HepG2 (cell line): ENCODE data around the gene KCTD13. TPM values are rescaled to one million over a fixed set of nuclear protein-coding genes. Genes with fewer than 3 reads are reported as not detected.
A peak's percentile ranks its signal among the peaks of the same experiment; 100 is the strongest.

Experiments used
- GZF1 ChIP-seq: sonication (generic); formaldehyde crosslinking; IDR thresholded peaks from 2 replicates; pipeline ENCODE4 v1.5.1; 2020; ENCODE audit warnings: mild to moderate bottlenecking, missing genetic modification reagents
- MXI1 ChIP-seq: IDR thresholded peaks from 3 replicates; pipeline ENCODE4 v1.6.1; 2012; ENCODE audit warnings: low read depth, low read length, inconsistent platforms, borderline replicate concordance
- NONO ChIP-seq, 2 experiments: fragments of 450-650 bp in 1 of 2; sonication (generic) in 1 of 2; formaldehyde crosslinking in 1 of 2; IDR thresholded peaks in 1 of 2; conservative IDR thresholded peaks in 1 of 2; 2 replicates each; pipeline versions ENCODE4 v1.6.1 to v1.8.0; 2017 to 2022; ENCODE audit warnings: mild to moderate bottlenecking in 1 of 2, missing genetic modification reagents in 1 of 2, moderate library complexity in 1 of 2
- PCBP1 ChIP-seq: fragments of 200-400 bp; formaldehyde crosslinking; IDR thresholded peaks from 2 replicates; pipeline ENCODE4 v1.6.1; 2017; ENCODE audit warnings: mild to moderate bottlenecking, low read depth, low read length, borderline replicate concordance
- TEAD3 ChIP-seq: optimal IDR thresholded peaks from 2 replicates; pipeline ENCODE3; 2016; ENCODE audit warnings: borderline replicate concordance
- ZKSCAN8 ChIP-seq: IDR thresholded peaks from 2 replicates; pipeline ENCODE4 v1.6.1; 2016; ENCODE audit warnings: borderline replicate concordance, missing genetic modification reagents, missing compliant biosample characterization
- ZNF207 ChIP-seq: fragments of 450-650 bp; IDR thresholded peaks from 2 replicates; pipeline ENCODE4 v1.6.1; 2016; ENCODE audit warnings: antibody characterized with exemption, borderline replicate concordance
- ZNF343 ChIP-seq: sonication (generic); formaldehyde crosslinking; IDR thresholded peaks from 2 replicates; pipeline ENCODE4 v1.4.0; 2020; ENCODE audit warnings: mild to moderate bottlenecking, missing genetic modification reagents
- ZNF549 ChIP-seq: sonication (generic); formaldehyde crosslinking; IDR thresholded peaks from 2 replicates; pipeline ENCODE4 v1.5.0; 2020; ENCODE audit warnings: missing genetic modification reagents
- ZNF720 ChIP-seq: sonication (generic); formaldehyde crosslinking; IDR thresholded peaks from 2 replicates; pipeline ENCODE4 v1.4.0; 2020; ENCODE audit warnings: missing genetic modification reagents
- ZNF792 ChIP-seq: IDR thresholded peaks from 2 replicates; pipeline ENCODE4 v1.6.1; 2016
- ZNF816 ChIP-seq: sonication (generic); formaldehyde crosslinking; IDR thresholded peaks from 2 replicates; pipeline ENCODE4 v1.8.0; 2022; ENCODE audit warnings: missing genetic modification reagents, mild to moderate bottlenecking, borderline replicate concordance
- ZNF850 ChIP-seq: sonication (generic); formaldehyde crosslinking; conservative IDR thresholded peaks from 2 replicates; pipeline ENCODE4 v1.9.0; 2021; ENCODE audit warnings: mild to moderate bottlenecking, missing genetic modification reagents
- polyA plus RNA-seq, 8 experiments: library from polyadenylated mRNA; depleted of rRNA in 3 of 8; stranded (reverse) in 7 of 8; unstranded in 1 of 8; fragments of >200 nt; fragmentation: Illumina TruSeq in 4 of 8; extraction: Trizol in 4 of 8; gene quantifications; 2 replicates each; pipeline versions ENCODE4 v1.2.1 to v1.2.3, GENCODE V29; 2011 to 2016; ENCODE audit warnings: low read depth in 4 of 8, missing spikeins in 1 of 8, mixed read lengths in 1 of 8; ENCODE audit not compliant: insufficient read depth in 1 of 8
- total RNA-seq, 5 experiments: library from RNA; depleted of rRNA; stranded (reverse); fragments of >200 nt; fragmentation: Illumina TruSeq; extraction: Trizol; gene quantifications; 2 replicates each; pipeline ENCODE4 v1.2.3, GENCODE V29; 2016; ENCODE audit warnings: low read depth in 1 of 5
- TF ChIP-seq, protein P1 (sequence below): sonication (generic); formaldehyde crosslinking; IDR thresholded peaks from 2 replicates; pipeline ENCODE4 v1.5.0; 2020; ENCODE audit warnings: missing genetic modification reagents
- TF ChIP-seq, protein P2 (sequence below): sonication (generic); formaldehyde crosslinking; IDR thresholded peaks from 2 replicates; pipeline ENCODE4 v1.4.0; 2020; ENCODE audit warnings: missing genetic modification reagents, mild to moderate bottlenecking, borderline replicate concordance
- TF ChIP-seq, protein P3 (sequence below): sonication (generic); formaldehyde crosslinking; IDR thresholded peaks from 2 replicates; pipeline ENCODE4 v1.5.0; 2020; ENCODE audit warnings: missing genetic modification reagents
- TF ChIP-seq, protein P4 (sequence below): IDR thresholded peaks from 2 replicates; pipeline ENCODE4 v1.6.1; 2016
- TF ChIP-seq, protein P5 (sequence below): IDR thresholded peaks from 2 replicates; pipeline ENCODE4 v1.6.1; 2016; ENCODE audit warnings: missing biosample characterization, missing genetic modification reagents, low read depth
- TF ChIP-seq, protein P6 (sequence below): sonication (generic); formaldehyde crosslinking; IDR thresholded peaks from 2 replicates; pipeline ENCODE4 v1.8.1; 2023; ENCODE audit warnings: mild to moderate bottlenecking, missing genetic modification reagents

Gene KCTD13
- total and polyA plus RNA-seq, 2 of the 13 experiments (the other 11 are each of a cell fraction or from before 2014, with no cell fraction given), result 6.3 to 14.7 TPM

DNA sequence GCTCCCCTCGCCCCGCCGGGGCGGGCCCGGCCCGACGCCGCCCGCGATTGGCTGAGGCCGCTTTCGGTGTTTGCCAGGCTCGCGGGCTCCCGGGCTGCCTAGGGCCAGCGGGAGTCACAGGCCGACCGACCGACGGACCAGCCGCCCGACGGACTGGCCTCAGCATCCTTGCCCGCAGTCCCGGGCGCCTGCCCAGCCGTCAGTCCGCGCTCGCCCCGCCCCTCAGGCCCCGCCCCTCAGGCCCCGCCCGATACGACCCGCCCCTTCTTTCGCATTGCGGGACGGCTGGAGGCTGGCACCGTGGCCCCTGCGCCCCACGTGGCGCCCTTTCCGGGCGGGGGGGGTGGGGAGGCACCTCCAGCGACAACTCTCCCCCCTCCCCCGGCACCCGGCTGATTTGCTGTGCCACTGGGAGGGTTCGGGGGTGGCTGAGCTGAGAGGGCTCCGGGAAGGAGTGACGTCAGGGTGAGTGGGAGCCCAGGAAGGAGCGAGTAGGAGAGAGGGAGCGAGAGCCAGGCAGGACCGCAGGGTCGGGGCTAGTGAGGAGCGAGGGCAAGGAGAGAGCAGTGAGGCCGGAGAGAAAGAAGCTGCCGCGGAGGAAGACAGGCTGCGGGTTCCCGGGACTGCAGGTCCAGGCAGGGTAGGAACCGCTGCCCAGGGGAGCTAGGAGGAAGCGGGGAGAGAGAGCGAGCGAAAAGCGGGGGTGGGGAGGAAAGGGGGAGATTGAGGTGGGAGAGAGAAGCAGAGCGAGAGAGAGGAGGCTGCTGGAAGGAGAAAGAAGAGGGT, 25.7 kb downstream of the KCTD13 start, which contains the start of gene ASPHD1 (continued):
- TF ChIP-seq, protein P1, sequence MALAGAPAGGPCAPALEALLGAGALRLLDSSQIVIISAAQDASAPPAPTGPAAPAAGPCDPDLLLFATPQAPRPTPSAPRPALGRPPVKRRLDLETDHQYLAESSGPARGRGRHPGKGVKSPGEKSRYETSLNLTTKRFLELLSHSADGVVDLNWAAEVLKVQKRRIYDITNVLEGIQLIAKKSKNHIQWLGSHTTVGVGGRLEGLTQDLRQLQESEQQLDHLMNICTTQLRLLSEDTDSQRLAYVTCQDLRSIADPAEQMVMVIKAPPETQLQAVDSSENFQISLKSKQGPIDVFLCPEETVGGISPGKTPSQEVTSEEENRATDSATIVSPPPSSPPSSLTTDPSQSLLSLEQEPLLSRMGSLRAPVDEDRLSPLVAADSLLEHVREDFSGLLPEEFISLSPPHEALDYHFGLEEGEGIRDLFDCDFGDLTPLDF, result peak; percentile 86; the same call in 1 of the 2 replicates
- TF ChIP-seq, protein P2, sequence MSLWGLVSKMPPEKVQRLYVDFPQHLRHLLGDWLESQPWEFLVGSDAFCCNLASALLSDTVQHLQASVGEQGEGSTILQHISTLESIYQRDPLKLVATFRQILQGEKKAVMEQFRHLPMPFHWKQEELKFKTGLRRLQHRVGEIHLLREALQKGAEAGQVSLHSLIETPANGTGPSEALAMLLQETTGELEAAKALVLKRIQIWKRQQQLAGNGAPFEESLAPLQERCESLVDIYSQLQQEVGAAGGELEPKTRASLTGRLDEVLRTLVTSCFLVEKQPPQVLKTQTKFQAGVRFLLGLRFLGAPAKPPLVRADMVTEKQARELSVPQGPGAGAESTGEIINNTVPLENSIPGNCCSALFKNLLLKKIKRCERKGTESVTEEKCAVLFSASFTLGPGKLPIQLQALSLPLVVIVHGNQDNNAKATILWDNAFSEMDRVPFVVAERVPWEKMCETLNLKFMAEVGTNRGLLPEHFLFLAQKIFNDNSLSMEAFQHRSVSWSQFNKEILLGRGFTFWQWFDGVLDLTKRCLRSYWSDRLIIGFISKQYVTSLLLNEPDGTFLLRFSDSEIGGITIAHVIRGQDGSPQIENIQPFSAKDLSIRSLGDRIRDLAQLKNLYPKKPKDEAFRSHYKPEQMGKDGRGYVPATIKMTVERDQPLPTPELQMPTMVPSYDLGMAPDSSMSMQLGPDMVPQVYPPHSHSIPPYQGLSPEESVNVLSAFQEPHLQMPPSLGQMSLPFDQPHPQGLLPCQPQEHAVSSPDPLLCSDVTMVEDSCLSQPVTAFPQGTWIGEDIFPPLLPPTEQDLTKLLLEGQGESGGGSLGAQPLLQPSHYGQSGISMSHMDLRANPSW, result no peak
- no peak for TF ChIP-seq ZKSCAN8 (CRISPR knock-in tag)
- TF ChIP-seq NONO (IDR thresholded peaks at IDR 0.05), result peak; percentile 23; the same call in 1 of the 2 replicates
- peak; percentile 77; the same call in 1 of the 2 replicates for TF ChIP-seq NONO (CRISPR knock-in tag; conservative IDR thresholded peaks at IDR 0.05)
- TF ChIP-seq ZNF720 (CRISPR knock-in tag), result no peak
- TF ChIP-seq ZNF343 (CRISPR knock-in tag), result peak; percentile 65; the same call in 1 of the 2 replicates
- no peak; the same call in 1 of the 2 replicates for TF ChIP-seq ZNF792 (CRISPR knock-in tag)
- no peak for TF ChIP-seq TEAD3
- TF ChIP-seq GZF1 (CRISPR knock-in tag), result no peak; the same call in 1 of the 2 replicates
- TF ChIP-seq ZNF207, result no peak
- peak; percentile 82; the same call in 1 of the 3 replicates for TF ChIP-seq MXI1
- TF ChIP-seq, protein P3, sequence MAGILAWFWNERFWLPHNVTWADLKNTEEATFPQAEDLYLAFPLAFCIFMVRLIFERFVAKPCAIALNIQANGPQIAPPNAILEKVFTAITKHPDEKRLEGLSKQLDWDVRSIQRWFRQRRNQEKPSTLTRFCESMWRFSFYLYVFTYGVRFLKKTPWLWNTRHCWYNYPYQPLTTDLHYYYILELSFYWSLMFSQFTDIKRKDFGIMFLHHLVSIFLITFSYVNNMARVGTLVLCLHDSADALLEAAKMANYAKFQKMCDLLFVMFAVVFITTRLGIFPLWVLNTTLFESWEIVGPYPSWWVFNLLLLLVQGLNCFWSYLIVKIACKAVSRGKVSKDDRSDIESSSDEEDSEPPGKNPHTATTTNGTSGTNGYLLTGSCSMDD (CRISPR knock-in tag), result peak; percentile 8; the same call in 1 of the 2 replicates
- no peak for TF ChIP-seq ZNF850 (CRISPR knock-in tag)
- no peak; the same call in 1 of the 2 replicates for TF ChIP-seq ZNF816 (CRISPR knock-in tag)
- 0 out of 2 replicates have a peak, but pooled peaks have one; percentile 57 for TF ChIP-seq PCBP1
- TF ChIP-seq ZNF549 (CRISPR knock-in tag), result no peak
- TF ChIP-seq, protein P4, sequence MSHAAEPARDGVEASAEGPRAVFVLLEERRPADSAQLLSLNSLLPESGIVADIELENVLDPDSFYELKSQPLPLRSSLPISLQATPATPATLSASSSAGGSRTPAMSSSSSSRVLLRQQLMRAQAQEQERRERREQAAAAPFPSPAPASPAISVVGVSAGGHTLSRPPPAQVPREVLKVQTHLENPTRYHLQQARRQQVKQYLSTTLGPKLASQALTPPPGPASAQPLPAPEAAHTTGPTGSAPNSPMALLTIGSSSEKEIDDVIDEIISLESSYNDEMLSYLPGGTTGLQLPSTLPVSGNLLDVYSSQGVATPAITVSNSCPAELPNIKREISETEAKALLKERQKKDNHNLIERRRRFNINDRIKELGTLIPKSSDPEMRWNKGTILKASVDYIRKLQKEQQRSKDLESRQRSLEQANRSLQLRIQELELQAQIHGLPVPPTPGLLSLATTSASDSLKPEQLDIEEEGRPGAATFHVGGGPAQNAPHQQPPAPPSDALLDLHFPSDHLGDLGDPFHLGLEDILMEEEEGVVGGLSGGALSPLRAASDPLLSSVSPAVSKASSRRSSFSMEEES (CRISPR knock-in tag), result no peak
- TF ChIP-seq, protein P5, sequence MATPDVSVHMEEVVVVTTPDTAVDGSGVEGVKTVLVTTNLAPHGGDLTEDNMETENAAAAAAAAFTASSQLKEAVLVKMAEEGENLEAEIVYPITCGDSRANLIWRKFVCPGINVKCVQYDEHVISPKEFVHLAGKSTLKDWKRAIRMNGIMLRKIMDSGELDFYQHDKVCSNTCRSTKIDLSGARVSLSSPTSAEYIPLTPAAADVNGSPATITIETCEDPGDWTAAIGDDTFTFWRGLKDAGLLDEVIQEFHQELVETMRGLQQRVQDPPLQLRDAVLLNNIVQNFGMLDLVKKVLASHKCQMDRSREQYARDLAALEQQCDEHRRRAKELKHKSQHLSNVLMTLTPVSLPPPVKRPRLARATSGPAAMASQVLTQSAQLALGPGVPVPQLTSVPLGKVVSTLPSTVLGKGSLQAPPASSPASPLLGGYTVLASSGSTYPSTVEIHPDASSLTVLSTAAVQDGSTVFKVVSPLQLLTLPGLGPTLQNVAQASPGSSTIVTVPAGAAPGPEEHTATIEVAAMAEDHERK (CRISPR knock-in tag), result no peak; the same call in 1 of the 2 replicates
- TF ChIP-seq, protein P6, sequence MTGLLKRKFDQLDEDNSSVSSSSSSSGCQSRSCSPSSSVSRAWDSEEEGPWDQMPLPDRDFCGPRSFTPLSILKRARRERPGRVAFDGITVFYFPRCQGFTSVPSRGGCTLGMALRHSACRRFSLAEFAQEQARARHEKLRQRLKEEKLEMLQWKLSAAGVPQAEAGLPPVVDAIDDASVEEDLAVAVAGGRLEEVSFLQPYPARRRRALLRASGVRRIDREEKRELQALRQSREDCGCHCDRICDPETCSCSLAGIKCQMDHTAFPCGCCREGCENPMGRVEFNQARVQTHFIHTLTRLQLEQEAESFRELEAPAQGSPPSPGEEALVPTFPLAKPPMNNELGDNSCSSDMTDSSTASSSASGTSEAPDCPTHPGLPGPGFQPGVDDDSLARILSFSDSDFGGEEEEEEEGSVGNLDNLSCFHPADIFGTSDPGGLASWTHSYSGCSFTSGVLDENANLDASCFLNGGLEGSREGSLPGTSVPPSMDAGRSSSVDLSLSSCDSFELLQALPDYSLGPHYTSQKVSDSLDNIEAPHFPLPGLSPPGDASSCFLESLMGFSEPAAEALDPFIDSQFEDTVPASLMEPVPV, result peak; percentile 74
